Panc1 (cell line): ENCODE data around the gene CHSY1.

Experiments used
- CTCF ChIP-seq: fragments of 450-650 bp; IDR thresholded peaks from 2 replicates; pipeline ENCODE4 v1.5.1; 2017; ENCODE audit warnings: mild to moderate bottlenecking
- TCF7L2 ChIP-seq: IDR thresholded peaks from 2 replicates; pipeline ENCODE4 v1.6.1; 2011; ENCODE audit warnings: mild to moderate bottlenecking, low read depth, low read length, inconsistent platforms
- TF ChIP-seq, protein P1 (sequence below), 2 experiments: IDR thresholded peaks; 2 replicates each; pipeline ENCODE4 v1.6.1; 2011 to 2012; ENCODE audit warnings: low read depth in 2 of 2, control low read depth in 1 of 2, low read length in 1 of 2, mild to moderate bottlenecking in 1 of 2, moderate library complexity in 1 of 2; ENCODE audit not compliant: insufficient read depth in 1 of 2

- TF ChIP-seq CTCF (no peak), TCF7L2 (no peak)
- TF ChIP-seq, protein P1, sequence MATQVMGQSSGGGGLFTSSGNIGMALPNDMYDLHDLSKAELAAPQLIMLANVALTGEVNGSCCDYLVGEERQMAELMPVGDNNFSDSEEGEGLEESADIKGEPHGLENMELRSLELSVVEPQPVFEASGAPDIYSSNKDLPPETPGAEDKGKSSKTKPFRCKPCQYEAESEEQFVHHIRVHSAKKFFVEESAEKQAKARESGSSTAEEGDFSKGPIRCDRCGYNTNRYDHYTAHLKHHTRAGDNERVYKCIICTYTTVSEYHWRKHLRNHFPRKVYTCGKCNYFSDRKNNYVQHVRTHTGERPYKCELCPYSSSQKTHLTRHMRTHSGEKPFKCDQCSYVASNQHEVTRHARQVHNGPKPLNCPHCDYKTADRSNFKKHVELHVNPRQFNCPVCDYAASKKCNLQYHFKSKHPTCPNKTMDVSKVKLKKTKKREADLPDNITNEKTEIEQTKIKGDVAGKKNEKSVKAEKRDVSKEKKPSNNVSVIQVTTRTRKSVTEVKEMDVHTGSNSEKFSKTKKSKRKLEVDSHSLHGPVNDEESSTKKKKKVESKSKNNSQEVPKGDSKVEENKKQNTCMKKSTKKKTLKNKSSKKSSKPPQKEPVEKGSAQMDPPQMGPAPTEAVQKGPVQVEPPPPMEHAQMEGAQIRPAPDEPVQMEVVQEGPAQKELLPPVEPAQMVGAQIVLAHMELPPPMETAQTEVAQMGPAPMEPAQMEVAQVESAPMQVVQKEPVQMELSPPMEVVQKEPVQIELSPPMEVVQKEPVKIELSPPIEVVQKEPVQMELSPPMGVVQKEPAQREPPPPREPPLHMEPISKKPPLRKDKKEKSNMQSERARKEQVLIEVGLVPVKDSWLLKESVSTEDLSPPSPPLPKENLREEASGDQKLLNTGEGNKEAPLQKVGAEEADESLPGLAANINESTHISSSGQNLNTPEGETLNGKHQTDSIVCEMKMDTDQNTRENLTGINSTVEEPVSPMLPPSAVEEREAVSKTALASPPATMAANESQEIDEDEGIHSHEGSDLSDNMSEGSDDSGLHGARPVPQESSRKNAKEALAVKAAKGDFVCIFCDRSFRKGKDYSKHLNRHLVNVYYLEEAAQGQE (IDR thresholded peaks at IDR 0.05; ENCODE audit: insufficient read depth in 1 of 2, low read depth in 2 of 2, low read length in 1 of 2): no peak
These were observed 98.9 kb downstream of the CHSY1 start for GRCh38 chr15:101152914-101153313.
